Measurements from ENCODE around the gene FAM32A.

DNA sequence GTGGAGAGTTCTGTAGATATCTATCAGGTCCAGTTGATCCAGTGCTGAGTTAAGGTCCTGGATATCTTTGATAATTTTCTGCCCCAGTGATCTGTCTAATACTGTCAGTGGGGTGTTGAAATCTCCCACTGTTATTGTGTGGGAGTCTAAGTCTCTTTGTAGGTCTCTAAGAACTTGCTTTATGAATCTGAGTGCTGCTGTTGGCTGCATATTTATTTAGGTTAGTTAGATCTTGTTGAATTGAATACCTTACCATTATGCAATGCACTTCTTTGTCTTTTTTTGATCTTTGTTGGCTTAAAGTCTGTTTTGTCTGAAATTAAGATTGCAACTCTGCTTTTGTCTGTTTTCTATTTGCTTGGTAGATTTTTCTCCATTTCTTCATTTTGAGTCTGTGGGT lies 27.9 kb downstream of the FAM32A start:
- TF ChIP-seq CTCF (IDR thresholded peaks at IDR 0.05) (no peak), POLR2A (IDR thresholded peaks at IDR 0.05) (no peak)

Measured in testis (tissue), 2 donors.